Measurements from ENCODE around the gene DHRSX.

DNA sequence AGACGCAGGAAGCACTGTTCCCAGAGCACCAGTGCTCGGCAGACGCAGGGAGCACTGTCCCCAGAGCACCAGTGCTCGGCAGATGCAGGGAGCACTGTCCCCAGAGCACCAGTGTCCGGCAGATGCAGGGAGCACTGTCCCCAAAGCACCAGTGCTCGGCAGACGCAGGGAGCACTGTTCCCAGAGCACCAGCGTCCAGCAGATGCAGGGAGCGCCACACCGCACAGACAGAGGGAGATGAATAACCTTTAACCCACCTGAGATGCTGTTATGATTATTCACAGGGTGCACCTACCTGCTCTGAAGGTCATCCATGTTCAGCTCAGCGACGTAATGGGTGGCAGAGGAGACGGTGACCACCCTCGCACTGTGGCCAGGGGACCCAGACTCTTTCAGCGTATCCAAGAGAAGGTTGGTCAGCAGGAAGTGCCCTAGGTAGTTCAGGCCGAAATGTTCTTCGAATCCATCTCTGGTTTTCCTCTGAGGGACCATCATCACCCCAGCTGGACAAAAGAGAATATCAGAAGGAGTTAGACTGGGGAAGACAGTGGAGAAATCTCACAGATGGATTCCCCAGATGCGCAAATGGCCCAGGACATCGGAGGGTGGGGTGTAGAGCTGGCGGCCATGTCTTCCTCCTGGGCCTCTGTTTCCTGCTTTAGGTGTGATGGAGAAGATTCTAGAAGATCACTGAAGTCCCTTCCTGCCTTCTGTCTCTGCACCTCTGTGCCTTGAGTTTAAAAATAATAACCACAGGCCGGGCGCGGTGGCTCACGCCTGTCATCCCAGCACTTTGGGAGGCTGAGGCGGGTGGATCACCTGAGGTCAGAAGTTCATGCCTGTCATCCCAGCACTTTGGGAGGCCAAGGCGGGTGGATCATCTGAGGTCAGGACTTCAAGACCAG lies 234.1 kb downstream of the DHRSX start:
- TF ChIP-seq CTCF (IDR thresholded peaks at IDR 0.05; ENCODE audit: insufficient read depth, low read length, poor library complexity, severe bottlenecking) (no peak), EZH2phosphoT487 (conservative IDR thresholded peaks at IDR 0.05; ENCODE audit: low read length) (no peak)

All from SU-DHL-6 (cell line).